COLO668 (cell line): ENCODE data around the gene SFT2D3.
"Not testable (repeated sequence)": the region's sequence is repeated elsewhere in the genome, so short reads cannot be mapped to it uniquely, and the experiment has no call there.

Experiments
- DNase-seq: peaks from one replicate; lab custom pipeline; 2025; ENCODE audit not compliant: unreplicated experiment; lab: John Stamatoyannopoulos, UW

The SFT2D3 gene

DNA sequence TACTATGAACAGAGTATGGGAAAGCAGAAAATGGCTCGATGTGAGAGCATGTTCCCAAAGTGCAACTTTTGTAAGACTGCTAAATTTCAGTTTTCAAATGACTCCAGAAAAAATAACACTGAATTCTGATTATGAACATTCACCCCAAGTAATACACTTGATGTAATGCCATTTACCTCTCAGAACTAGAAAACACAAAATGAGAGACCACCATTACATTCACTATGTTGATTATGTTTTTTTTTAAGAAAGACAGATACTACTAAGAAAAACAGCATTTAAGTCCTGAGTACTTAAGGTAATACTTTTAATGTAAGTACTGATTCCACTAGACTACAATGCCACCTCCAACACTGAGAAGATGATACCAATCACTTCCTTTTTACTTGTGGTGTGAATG is 38.5 kb downstream of the SFT2D3 start:
- no peak for DNase-seq

GRCh38 chr2:127740665-127741288 is 39.5 kb downstream of the SFT2D3 start:
- no peak for DNase-seq

DNA sequence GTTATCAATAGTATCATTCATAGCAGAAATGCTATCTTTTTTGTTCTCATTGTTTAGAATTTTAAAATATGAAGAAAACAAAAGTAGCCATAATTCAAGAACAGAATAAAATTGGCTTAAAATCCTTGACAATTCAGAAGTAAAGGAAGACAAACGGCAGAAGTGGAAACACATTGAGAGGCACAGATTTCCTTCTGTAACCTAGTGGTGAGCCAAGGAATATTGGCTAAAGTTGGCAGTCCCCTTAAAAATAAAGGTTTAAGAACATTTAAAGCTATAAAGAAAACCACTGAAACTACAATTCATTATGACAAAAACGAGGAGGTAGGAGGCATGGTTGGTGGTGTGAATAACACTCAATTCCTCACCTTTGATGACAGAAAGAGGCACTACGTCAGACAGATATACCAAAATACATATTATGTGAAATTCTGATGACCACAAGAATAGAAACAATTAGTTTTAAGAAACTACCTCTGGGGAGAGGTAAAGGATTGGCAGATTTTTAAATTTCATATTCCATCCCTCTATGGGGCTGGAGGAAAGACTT is 42.3 kb downstream of the SFT2D3 start:
- DNase-seq, result no peak

GRCh38 chr2:127747621-127748020 is 46.3 kb downstream of the SFT2D3 start:
- DNase-seq, result no peak

GRCh38 chr2:127749537-127749936 is 48.2 kb downstream of the SFT2D3 start:
- not testable (repeated sequence) for DNase-seq

DNA sequence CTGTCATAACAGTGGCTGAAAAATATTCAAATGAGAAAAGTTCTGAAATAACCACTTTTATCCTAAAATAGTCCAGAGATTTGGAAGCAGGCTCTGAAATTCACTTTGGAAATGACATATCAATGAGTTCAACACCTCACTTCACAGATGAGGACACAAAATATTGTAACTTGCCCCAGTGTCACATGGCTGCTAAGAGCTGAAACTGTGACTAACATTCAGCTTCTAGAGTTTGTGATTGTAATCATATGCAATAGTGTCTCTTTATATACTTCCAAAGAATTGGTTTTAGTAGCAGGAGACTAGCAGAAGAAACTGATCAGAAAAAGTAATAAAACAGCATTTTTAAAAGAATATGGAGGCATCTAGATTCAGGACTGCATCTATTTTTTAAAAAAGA is 52.1 kb downstream of the SFT2D3 start:
- DNase-seq, result no peak

- no peak for DNase-seq
Observed at GRCh38 chr2:127754186-127754585, 52.9 kb downstream of the SFT2D3 start.
